GF-D8 (cell line): ENCODE data around the gene CNNM4.

Source experiments
- DNase-seq: peaks from one replicate; lab custom pipeline; 2025; lab: John Stamatoyannopoulos, UW

Gene CNNM4

DNA sequence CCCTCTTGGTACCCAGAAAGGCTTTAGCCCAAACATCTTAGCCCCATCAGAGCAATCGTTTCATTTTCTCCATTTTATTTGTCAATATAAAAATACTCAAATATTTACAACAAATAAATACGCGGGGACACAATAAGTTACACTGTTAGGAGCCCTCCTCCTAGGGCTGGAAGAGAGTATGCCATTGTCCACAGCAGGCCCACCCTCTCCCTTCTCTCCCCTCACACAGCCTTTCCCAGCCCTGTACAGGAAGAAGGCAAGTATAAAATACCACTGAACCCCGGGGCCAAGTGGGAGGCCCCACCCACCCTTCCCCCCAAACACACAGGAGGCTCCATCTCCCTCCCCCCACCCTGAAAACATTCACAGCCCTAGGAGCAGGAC is 99.0 kb downstream of the CNNM4 start:
- DNase-seq, result no peak

DNA sequence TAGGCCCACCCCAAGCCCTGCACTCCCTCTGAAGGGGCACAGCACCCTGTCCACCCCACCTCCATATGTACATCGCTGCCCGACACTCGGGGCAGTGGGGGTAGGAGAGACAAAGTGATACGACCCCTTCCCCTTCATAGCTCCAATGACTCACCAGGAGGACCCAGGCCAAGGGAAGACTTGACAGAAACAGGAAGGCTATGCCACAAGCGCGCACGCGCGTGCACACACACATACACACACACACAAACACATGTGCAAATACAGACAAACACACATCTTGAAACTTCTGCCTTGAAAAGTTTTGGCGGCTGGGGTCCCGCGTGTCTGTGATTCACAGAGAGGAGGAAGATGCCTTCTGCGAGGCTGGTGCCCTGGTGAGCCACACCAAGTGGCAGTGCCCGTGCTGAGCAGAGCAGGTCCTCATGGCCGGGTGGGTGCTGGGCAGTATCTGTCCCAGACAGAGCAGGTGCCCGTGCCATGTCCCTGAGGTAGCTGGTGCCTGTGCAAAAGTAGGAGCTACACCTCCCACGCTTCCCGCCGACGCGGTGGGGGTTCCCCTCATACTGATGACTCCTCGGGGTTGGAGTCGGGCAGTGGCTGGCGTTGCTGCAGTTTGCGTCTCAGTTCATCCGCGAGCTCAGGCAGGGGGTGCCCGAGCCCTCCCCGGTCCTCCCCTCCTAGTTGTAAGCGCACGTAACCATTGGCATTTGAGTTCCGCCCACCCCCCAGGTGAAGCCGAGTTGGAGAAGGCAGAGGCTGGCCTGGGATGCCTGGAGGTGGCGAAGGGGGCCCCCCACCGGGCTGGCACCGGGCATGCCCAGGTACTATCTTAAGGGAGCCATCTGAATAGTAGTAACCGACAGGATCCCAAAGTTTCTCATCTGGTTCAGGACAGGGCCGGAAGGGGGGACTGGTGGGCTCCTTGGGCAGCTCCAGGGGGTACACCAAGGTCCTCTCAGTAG is 99.6 kb downstream of the CNNM4 start:
- no peak for DNase-seq

GRCh38 chr2:96861074-96861473 is 100.4 kb downstream of the CNNM4 start:
- no peak for DNase-seq
